Stimulated activated CD8-positive, alpha-beta memory T cell treated with anti-CD3 and anti-CD28 coated beads, Interleukin-4, amount 100 ng/mL, for 24 hours (primary cell): ENCODE results near the gene PPP1R12B.
"Not testable (repeated sequence)": the region's sequence is repeated elsewhere in the genome, so short reads cannot be mapped to it uniquely, and the experiment has no call there.

Source experiments
- DNase-seq: peaks from one replicate; pipeline ENCODE4 v3.0.0-alpha.2; 2020; ENCODE audit warnings: low read depth

Gene PPP1R12B

GRCh38 chr1:202398439-202398838 is 49.9 kb downstream of the PPP1R12B start:
- not testable (repeated sequence) for DNase-seq

DNA sequence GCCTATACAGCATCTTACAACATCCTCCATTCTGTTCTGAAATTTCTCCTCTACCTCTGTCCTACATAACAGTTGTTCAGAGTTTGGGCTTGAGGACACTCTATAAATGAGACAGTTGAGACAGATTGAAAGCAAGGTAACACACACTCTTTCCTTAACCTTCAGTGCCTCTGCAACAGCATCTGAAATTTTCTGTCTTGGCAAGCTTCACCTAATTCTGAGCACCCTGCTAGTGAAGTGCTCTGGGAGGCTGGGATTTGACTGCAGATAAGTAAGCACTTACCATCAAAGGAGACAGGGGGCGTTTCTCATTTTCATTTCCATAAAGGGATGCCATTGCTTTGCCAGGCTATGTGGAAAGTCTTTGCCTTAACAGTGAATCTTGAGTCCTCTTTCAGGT is 53.3 kb downstream of the PPP1R12B start:
- DNase-seq = not testable (repeated sequence)

DNA sequence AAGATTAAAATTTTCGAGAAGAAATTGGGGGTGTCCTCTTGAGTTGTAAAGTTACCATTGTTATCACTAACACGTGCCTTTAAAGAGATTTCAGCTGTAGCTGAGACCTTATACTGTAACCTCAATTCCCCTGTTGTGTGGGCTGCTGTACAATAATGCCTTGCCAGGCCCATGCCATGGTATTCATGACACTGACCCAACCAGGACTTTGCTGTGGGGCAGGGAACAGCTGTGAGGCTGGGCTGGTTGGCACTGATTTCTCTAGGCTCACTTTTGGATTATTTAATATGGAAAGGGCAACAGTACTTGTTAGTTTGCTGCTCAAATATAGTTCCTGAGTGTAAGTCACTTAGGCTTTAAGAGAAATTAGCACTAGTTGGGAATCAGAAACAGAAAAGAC is 54.9 kb downstream of the PPP1R12B start:
- DNase-seq = not testable (repeated sequence)

DNA sequence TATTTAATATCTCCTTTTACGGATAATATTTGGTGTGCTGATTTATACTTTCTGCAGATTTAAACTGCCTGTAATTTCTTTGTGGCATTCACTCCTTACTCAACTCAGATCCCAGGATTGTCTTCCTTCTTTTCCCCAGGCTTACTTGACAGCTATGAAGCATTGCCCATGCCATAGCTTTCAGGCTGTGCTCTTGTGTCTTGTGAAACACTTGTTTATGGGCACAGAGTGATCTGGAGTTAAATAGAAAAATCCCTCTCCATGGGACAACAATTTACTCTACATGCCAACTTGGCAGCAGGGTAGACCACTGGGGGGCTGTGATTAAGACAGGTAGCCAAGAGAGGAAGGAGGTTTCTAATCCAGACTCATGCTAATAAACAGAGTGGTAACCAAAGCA is 57.4 kb downstream of the PPP1R12B start:
- no peak for DNase-seq

- DNase-seq = not testable (repeated sequence)
Observed at GRCh38 chr1:202406896-202407295, 58.4 kb downstream of the PPP1R12B start.

DNA sequence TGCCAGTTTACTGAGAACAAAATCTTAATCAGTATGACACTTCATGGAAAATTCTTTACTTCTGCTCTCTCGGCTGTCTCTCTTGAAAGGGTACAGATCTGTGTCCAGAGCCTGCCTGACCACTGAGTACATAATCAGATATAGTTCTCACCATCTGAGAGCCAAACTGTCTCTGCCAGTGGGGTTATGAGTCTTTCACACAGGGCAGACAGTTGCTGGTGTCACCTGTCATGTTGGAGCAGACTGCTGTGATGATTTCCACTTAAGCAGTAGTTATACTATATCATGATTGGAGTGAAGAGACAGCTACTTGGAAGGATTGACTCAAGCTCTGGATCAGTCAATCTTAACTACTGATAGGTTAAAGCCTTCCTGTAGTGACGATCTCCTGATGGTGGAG is 58.9 kb downstream of the PPP1R12B start:
- DNase-seq = not testable (repeated sequence)

- DNase-seq = not testable (repeated sequence)
Observed at GRCh38 chr1:202410251-202410650, 61.8 kb downstream of the PPP1R12B start.

DNA sequence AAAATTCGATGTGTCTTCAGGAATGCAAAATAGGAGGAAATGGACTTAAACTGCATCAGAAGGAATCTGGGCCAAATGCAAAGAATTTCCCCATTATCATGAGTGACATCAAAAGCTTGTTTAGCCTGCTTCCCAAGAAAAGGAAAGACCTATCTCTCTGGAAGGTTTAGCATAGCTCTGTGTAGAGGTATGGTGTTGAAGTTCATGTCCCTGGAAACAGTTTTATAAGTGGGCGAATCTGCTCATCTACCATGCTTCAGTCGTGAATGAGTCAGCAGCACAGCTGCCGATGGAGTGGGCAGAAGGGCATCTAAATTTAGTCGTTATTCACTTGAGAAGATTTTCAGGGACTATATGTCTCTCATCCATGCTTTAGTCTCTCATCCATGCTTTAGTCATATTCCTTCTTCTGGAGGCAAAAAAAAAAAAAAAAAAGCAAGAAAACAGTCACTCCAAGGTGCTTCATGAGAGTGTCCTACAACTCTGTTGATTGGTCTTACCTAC is 62.4 kb downstream of the PPP1R12B start:
- DNase-seq = not testable (repeated sequence)

GRCh38 chr1:202411422-202411821 is 62.9 kb downstream of the PPP1R12B start:
- no peak for DNase-seq

DNA sequence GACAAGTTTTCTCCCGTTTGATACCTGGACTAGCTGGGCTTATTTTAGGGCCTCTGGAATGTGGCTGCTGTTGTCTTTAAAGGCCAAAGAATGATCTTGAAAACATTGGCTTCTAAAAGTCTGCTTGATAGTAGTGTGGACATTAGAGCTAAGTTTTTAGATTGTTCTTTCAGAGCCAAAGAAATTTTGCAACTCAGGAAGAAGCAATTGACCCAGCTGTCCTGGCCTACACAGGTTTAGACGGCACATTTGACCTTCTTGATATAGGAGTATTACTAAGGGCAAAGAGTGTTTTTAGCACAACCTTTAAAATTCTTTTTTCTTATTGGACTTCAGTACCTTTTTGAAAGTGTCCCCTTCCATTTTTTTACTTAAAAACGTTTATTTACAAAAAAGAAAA is 63.9 kb downstream of the PPP1R12B start:
- not testable (repeated sequence) for DNase-seq

GRCh38 chr1:202416641-202417040 is 68.1 kb downstream of the PPP1R12B start:
- no peak for DNase-seq

DNA sequence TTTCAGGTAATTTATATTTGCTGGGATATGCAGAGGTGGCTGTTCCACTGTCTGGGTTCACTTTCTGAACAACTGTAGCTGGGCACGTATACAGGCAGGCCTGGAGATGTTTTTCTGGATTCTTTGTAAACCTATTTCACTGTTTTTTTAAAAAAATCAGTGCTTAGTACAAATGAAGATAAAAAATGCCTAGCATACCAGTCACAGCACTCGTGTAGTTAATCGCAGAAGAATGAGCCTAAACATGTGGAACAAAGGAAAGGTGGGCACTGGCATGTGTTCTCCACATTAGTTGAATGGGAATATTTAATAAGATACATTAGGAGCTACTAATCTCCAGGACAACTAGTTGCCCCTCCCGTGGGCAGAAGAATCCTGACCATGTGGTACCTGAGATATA is 68.6 kb downstream of the PPP1R12B start:
- not testable (repeated sequence) for DNase-seq

- DNase-seq = not testable (repeated sequence)
Observed at GRCh38 chr1:202417762-202418201, 69.3 kb downstream of the PPP1R12B start.

- not testable (repeated sequence) for DNase-seq
Observed at GRCh38 chr1:202419731-202420130, 71.2 kb downstream of the PPP1R12B start.

GRCh38 chr1:202420422-202421094 is 72.1 kb downstream of the PPP1R12B start:
- not testable (repeated sequence) for DNase-seq

DNA sequence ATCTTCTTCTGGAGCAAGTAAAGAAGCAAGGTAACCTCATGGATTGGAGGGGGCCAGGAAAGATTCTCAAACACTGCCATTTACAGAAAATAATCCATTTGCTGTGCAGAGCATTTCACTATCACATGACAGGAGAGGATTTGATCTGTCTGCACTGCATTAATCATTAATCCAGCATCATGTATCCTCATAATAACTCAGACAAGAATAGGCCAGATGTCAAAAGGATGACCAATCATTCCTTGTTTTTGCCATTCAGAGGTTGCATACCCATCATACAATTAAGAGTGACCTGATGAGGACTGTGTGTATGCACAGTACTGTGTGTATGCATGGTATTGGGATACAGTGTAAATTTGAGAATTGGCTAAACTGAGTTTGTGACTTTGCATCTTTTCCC is 74.2 kb downstream of the PPP1R12B start:
- DNase-seq = not testable (repeated sequence)

- DNase-seq = not testable (repeated sequence)
Observed at GRCh38 chr1:202424260-202424659, 75.8 kb downstream of the PPP1R12B start.

- not testable (repeated sequence) for DNase-seq
Observed at GRCh38 chr1:202430111-202430510, 81.6 kb downstream of the PPP1R12B start.

- not testable (repeated sequence) for DNase-seq
Observed at GRCh38 chr1:202432338-202432737, 83.8 kb downstream of the PPP1R12B start.

- no peak for DNase-seq
Observed at GRCh38 chr1:202433155-202434043, 84.9 kb downstream of the PPP1R12B start.

GRCh38 chr1:202434059-202434458 is 85.6 kb downstream of the PPP1R12B start:
- no peak for DNase-seq

DNA sequence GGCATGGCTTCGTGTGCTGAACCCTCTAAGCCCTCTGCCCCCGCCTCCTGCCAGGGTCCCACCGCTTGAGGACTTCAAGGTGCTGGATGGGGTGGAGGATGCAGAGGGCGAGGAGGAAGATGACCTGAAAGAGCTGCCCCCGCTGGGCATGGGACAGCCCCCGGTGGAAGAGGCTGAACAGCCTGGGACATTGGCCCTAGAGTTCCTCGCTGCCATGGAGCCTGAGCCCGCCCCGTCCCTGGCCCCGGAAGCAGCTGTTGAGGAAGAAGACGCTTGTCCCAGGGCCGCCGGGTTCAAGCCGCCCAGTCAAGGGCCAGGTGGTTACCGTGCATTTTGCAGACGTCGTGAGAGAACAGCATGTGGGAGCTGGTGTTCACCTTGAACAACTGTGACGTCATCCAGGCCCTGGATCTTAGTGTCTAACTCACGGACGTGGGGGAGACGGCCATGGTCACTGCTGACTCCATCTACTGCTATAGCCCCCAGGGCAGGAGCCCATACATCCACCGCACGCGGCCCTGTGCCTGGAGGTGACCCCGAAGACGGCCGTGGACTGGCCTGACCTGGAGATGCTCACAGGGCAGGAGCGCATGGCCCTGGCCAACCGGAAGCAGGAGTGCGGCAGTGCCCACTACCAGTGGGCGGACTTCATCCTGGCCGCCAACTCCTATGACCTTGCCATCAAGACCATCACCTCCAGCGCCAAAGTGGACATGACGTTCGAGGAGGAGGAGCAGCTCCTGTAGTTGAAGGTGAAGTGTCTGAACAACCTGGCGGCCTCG is 90.1 kb downstream of the PPP1R12B start:
- DNase-seq = no peak
